HL-60 (cell line): ENCODE results near the gene METTL9.
"Not testable (repeated sequence)": the region's sequence is repeated elsewhere in the genome, so short reads cannot be mapped to it uniquely, and the experiment has no call there.

Experiments used
- DNase-seq, 2 experiments: peaks; one replicate each; pipeline ENCODE4 v3.0.0-alpha.2; 2010 to 2020; ENCODE audit warnings: low read depth in 1 of 2, low spot score in 1 of 2
- H3K27ac ChIP-seq: fragments of 250-450 bp; sonication (Bioruptor Pico); replicated peaks from 2 replicates; pipeline ENCODE4 v1.5.1; 2020; ENCODE audit warnings: mild to moderate bottlenecking, moderate library complexity
- H3K27me3 ChIP-seq: fragments of 250-450 bp; sonication (Bioruptor Pico); 2 replicates; pipeline ENCODE4 v1.5.1; 2021; ENCODE audit warnings: mild to moderate bottlenecking, moderate library complexity; ENCODE audit not compliant: insufficient read depth, poor library complexity, severe bottlenecking
- H3K4me3 ChIP-seq: replicated peaks from 2 replicates; pipeline ENCODE4 v1.5.1; 2011; ENCODE audit warnings: mild to moderate bottlenecking, control low read depth, low read length; ENCODE audit not compliant: insufficient read depth
- CTCF ChIP-seq: IDR thresholded peaks from one replicate; pipeline ENCODE4 v1.5.1; 2011; ENCODE audit warnings: low read length, control low read depth, inconsistent platforms; ENCODE audit not compliant: insufficient read depth
- GABPA ChIP-seq: IDR thresholded peaks from 2 replicates; pipeline ENCODE4 v1.6.1; 2012; ENCODE audit warnings: low read depth
- POLR2AphosphoS5 ChIP-seq: IDR thresholded peaks from 2 replicates; pipeline ENCODE4 v1.6.1; 2012; ENCODE audit warnings: low read depth
- REST ChIP-seq: IDR thresholded peaks from 2 replicates; pipeline ENCODE4 v1.6.1; 2012; ENCODE audit warnings: low read depth; ENCODE audit not compliant: insufficient replicate concordance
- SPI1 ChIP-seq: IDR thresholded peaks from 2 replicates; pipeline ENCODE4 v1.6.1; 2012; ENCODE audit warnings: low read depth, mild to moderate bottlenecking, borderline replicate concordance
- long read RNA-seq: library from polyadenylated mRNA; unstranded; transcript quantifications from one replicate; pipeline ENCODE4 v2.0.0, GENCODE V29; 2020

Gene METTL9
- long read RNA-seq, full-length matches to known transcripts = 80 of 92 reads
- long read RNA-seq, partial matches to known transcripts = 2 of 92 reads
- long read RNA-seq, other reads (novel, unspliced or antisense) = 10 of 92 reads

- H3K27me3 ChIP-seq = no peaks in the 10 kb centered on the region
- peak within 1 kb of the TSS; percentile 85 for H3K27ac ChIP-seq
- TF ChIP-seq REST (peak; percentile 44), POLR2AphosphoS5 (peak; percentile 70; the same call in 1 of the 2 replicates), GABPA (peak; percentile 98), SPI1 (no peak; the same call in 1 of the 2 replicates), CTCF (no peak)
- peak; percentile 91 for DNase-seq
- peak within 1 kb of the TSS; percentile 77 for H3K4me3 ChIP-seq
Observed at GRCh38 chr16:21599122-21600030, at the start of gene METTL9. Gene METTL9, plus strand, starts transcription at chr16:21599577. Its CDS starts 157 bp downstream, at chr16:21599734.

- not testable (repeated sequence) for DNase-seq, H3K27ac ChIP-seq, H3K4me3 ChIP-seq, H3K27me3 ChIP-seq
Observed at GRCh38 chr16:21549975-21550374, 49.4 kb upstream of the METTL9 start.

- not testable (repeated sequence) for H3K27me3 ChIP-seq, H3K4me3 ChIP-seq, DNase-seq, H3K27ac ChIP-seq
Observed at GRCh38 chr16:21550435-21550834, 48.9 kb upstream of the METTL9 start.

GRCh38 chr16:21551076-21551475 lies 48.3 kb upstream of the METTL9 start:
- not testable (repeated sequence) for H3K4me3 ChIP-seq, H3K27ac ChIP-seq, DNase-seq, H3K27me3 ChIP-seq

GRCh38 chr16:21551600-21551999 lies 47.8 kb upstream of the METTL9 start:
- H3K27me3 ChIP-seq, H3K27ac ChIP-seq, H3K4me3 ChIP-seq, DNase-seq: not testable (repeated sequence)

- H3K27ac ChIP-seq, H3K27me3 ChIP-seq, H3K4me3 ChIP-seq, DNase-seq: not testable (repeated sequence)
Observed at GRCh38 chr16:21553481-21554296, 45.7 kb upstream of the METTL9 start.
